AG09309 (cell line): ENCODE results near the gene COL23A1.
"Not testable (repeated sequence)": the region's sequence is repeated elsewhere in the genome, so short reads cannot be mapped to it uniquely, and the experiment has no call there.

Experiments
- DNase-seq: peaks from one replicate; pipeline ENCODE4 v3.0.0-alpha.2; 2010; ENCODE audit warnings: low read depth
- H3K4me3 ChIP-seq: 2 replicates; pipeline ENCODE4 v1.5.1; 2011; ENCODE audit warnings: mild to moderate bottlenecking, low read depth, low read length, moderate library complexity; ENCODE audit not compliant: control insufficient read depth
- CTCF ChIP-seq: IDR thresholded peaks from 2 replicates; pipeline ENCODE4 v1.5.1; 2011; ENCODE audit warnings: mild to moderate bottlenecking, low read depth, low read length, inconsistent platforms; ENCODE audit not compliant: insufficient read depth, control insufficient read depth; ENCODE audit errors: missing control alignments

The COL23A1 gene

GRCh38 chr5:178245389-178245788, 344.8 kb downstream of the COL23A1 start:
- no peak for DNase-seq
- TF ChIP-seq CTCF, result no peak
- no peak overlapping the region for H3K4me3 ChIP-seq

DNA sequence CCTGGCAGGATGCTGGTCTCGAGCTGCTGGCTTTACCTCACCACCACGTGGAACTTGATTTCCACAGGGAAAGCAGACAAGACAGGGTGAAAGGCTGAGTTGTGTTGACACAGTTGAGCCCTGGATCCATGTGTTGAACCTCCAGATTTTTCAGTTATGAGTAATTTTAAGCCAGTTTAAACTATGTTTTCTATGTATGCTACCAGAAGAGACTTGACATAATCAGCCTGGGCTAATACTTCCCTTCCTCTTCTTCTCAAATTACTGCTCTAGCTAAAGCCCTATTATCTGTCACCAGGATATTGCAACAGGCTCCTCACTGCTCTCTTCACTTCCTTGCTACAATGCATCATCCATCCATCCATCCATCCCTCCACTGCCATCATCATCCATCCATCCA, 345.6 kb downstream of the COL23A1 start:
- TF ChIP-seq CTCF, result no peak

GRCh38 chr5:178242416-178242815, 347.8 kb downstream of the COL23A1 start:
- no peak for DNase-seq
- TF ChIP-seq CTCF, result no peak
- H3K4me3 ChIP-seq, result no peak overlapping the region

More for the DNA sequence above, 345.6 kb downstream of the COL23A1 start:
- DNase-seq, result peak; percentile 31
- H3K4me3 ChIP-seq, result no peak overlapping the region

GRCh38 chr5:178241688-178242231, 348.4 kb downstream of the COL23A1 start:
- H3K4me3 ChIP-seq, result no peak overlapping the region
- no peak for TF ChIP-seq CTCF
- DNase-seq, result no peak

GRCh38 chr5:178241231-178241663, 348.9 kb downstream of the COL23A1 start:
- no peak overlapping the region for H3K4me3 ChIP-seq
- TF ChIP-seq CTCF, result no peak
- DNase-seq, result no peak

DNA sequence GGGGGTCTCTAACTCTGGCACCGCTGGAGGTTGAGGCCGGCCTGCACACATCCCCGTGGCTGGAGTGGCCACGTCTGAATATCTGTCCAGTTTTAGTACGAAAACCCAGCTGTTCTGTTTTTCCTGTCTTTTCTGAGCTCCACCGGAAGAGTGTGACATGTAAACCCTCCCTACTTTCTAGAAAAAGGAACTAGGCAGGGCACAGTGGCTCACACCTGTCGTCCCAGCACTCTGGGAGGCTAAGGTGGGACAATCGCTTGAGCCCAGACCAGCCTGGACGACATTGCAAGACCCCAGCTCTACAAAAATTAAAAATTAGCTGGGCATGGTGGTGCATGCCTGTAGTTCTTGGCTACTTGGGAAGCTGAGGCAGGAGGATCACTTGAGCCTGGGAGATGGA, 349.4 kb downstream of the COL23A1 start:
- no peak for DNase-seq
- no peak for TF ChIP-seq CTCF
- no peak overlapping the region for H3K4me3 ChIP-seq

DNA sequence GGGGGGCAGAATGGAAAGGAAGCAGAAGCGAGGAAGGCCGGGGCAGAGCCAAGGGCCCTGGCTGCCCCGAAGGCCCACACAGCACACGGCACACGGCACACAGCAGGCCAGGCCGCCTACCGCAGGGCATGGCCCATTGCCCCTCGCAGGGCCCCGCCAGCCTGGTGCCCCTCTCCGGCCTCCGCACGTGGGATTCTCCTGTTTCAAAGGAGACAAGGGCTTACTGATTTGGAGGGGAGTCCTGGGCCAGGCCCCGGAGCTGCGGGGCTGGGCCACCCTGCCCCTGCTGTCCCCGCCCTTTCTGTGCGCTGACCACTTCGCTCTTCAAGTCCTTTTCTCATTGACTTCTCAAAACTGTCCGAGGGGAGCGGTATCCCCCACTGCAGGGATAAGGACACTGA, 349.9 kb downstream of the COL23A1 start:
- H3K4me3 ChIP-seq, result no peak overlapping the region
- no peak for DNase-seq
- TF ChIP-seq CTCF, result no peak

- not testable (repeated sequence) for H3K4me3 ChIP-seq, DNase-seq
These were observed 350.4 kb downstream of the COL23A1 start for GRCh38 chr5:178239626-178240301.
